HCT116 (cell line): ENCODE results near the gene ARHGAP31.

ENCODE experiments used
- CEBPB ChIP-seq: IDR thresholded peaks from 2 replicates; pipeline ENCODE4 v1.6.1; 2012; ENCODE audit warnings: low read depth
- CTCF ChIP-seq, 3 experiments: fragments of 200-600 bp in 1 of 3; sonication (generic) in 1 of 3; IDR thresholded peaks in 2 of 3; conservative IDR thresholded peaks in 1 of 3; 2 replicates each; pipeline ENCODE4 v1.5.1; 2012 to 2017; ENCODE audit warnings: low read depth in 2 of 3, low read length in 2 of 3, antibody characterized with exemption in 1 of 3, borderline replicate concordance in 1 of 3, control low read depth in 1 of 3, mild to moderate bottlenecking in 1 of 3, mixed read lengths in 1 of 3, mixed run types in 1 of 3, moderate library complexity in 1 of 3; ENCODE audit not compliant: insufficient read depth in 1 of 3
- EZH2 ChIP-seq: fragments of 200-600 bp; sonication (generic); IDR thresholded peaks from 2 replicates; pipeline ENCODE4 v1.6.1; 2017; ENCODE audit warnings: antibody characterized with exemption, mixed run types
- EZH2phosphoT487 ChIP-seq: fragments of 200-600 bp; IDR thresholded peaks from 2 replicates; pipeline ENCODE4 v1.6.1; 2018; ENCODE audit warnings: antibody characterized with exemption, borderline replicate concordance
- FOSL1 ChIP-seq: IDR thresholded peaks from 2 replicates; pipeline ENCODE4 v1.6.1; 2012; ENCODE audit warnings: low read depth
- MAX ChIP-seq: IDR thresholded peaks from 2 replicates; pipeline ENCODE4 v1.6.1; 2012
- POLR2AphosphoS5 ChIP-seq: IDR thresholded peaks from 2 replicates; pipeline ENCODE4 v1.6.1; 2011; ENCODE audit warnings: mild to moderate bottlenecking, low read depth, low read length, moderate library complexity
- RAD21 ChIP-seq: IDR thresholded peaks from 2 replicates; pipeline ENCODE4 v1.6.1; 2012; ENCODE audit warnings: low read depth, mild to moderate bottlenecking
- REST ChIP-seq: IDR thresholded peaks from 2 replicates; pipeline ENCODE4 v1.6.1; 2012; ENCODE audit warnings: low read depth
- YY1 ChIP-seq: IDR thresholded peaks from 2 replicates; pipeline ENCODE4 v1.6.1; 2011; ENCODE audit warnings: low read length, low read depth, moderate library complexity, mild to moderate bottlenecking; ENCODE audit not compliant: insufficient replicate concordance; ENCODE audit errors: extremely low read depth

- TF ChIP-seq POLR2AphosphoS5, result no peak
- TF ChIP-seq CTCF (IDR thresholded peaks at IDR 0.05 in 2 of 3, conservative IDR thresholded peaks at IDR 0.05 in 1 of 3; ENCODE audit: borderline replicate concordance in 1 of 3, insufficient read depth in 1 of 3, low read depth in 2 of 3, low read length in 2 of 3), result no peak
- TF ChIP-seq YY1, result no peak
- no peak for TF ChIP-seq REST
- no peak for TF ChIP-seq EZH2
- TF ChIP-seq FOSL1, result no peak
- TF ChIP-seq RAD21, result no peak
- no peak for TF ChIP-seq EZH2phosphoT487
- no peak for TF ChIP-seq MAX
- no peak for TF ChIP-seq CEBPB
Observed at GRCh38 chr3:119316313-119316670, 22.1 kb downstream of the ARHGAP31 start.
